Natural killer cell (primary cell): Measurements from ENCODE around the gene APOL4. TPM values are rescaled to one million over a fixed set of nuclear protein-coding genes. Genes with fewer than 3 reads are reported as not detected.

Source experiments
- ATAC-seq, 3 donors: fragments of 150-1000 bp in 2 of 3; fragments of 200-7000 bp in 1 of 3; cut with Tn5 transposase; 1 replicate in 1 of 3; 2 replicates in 2 of 3; pipeline ENCODE4 v1.10.0; 2021; ENCODE audit warnings: mild to moderate bottlenecking in 2 of 3, moderate library complexity in 2 of 3
- DNase-seq, 2 donors: peaks; one replicate each; pipeline versions ENCODE4 v3.0.0 to v3.0.0-alpha.2; 2013 to 2021; ENCODE audit warnings: mixed read lengths in 1 of 2
- H3K27ac ChIP-seq: one replicate; pipeline ENCODE4 v1.5.1; 2013; ENCODE audit warnings: mild to moderate bottlenecking, low read length
- H3K27me3 ChIP-seq: one replicate; pipeline ENCODE4 v1.6.1; 2013; ENCODE audit warnings: low read length; ENCODE audit not compliant: control insufficient read depth, insufficient read depth
- H3K36me3 ChIP-seq: one replicate; pipeline ENCODE4 v1.6.1; 2013; ENCODE audit warnings: low read length; ENCODE audit not compliant: control insufficient read depth, insufficient read depth
- H3K4me1 ChIP-seq: one replicate; pipeline ENCODE4 v1.6.1; 2013; ENCODE audit warnings: low read length; ENCODE audit not compliant: control insufficient read depth, insufficient read depth
- H3K4me3 ChIP-seq: one replicate; pipeline ENCODE4 v1.5.1; 2013; ENCODE audit warnings: low read length
- H3K9me3 ChIP-seq: one replicate; pipeline ENCODE4 v1.6.1; 2013; ENCODE audit warnings: low read length; ENCODE audit not compliant: control insufficient read depth, insufficient read depth
- H3K27ac Mint-ChIP-seq, 2 donors: one replicate each; pipeline ENCODE4 v1.8.0; 2022; ENCODE audit warnings: mild to moderate bottlenecking in 2 of 2, mixed read lengths in 2 of 2, moderate library complexity in 1 of 2
- H3K27me3 Mint-ChIP-seq, 2 donors: one replicate each; pipeline ENCODE4 v1.8.0; 2022; ENCODE audit warnings: low read depth in 2 of 2, mixed read lengths in 2 of 2
- H3K36me3 Mint-ChIP-seq: one replicate; pipeline ENCODE4 v1.8.0; 2022; ENCODE audit warnings: mixed read lengths
- H3K4me1 Mint-ChIP-seq, 2 donors: one replicate each; pipeline ENCODE4 v1.8.0; 2022; ENCODE audit warnings: mixed read lengths in 2 of 2
- H3K4me3 Mint-ChIP-seq: one replicate; pipeline ENCODE4 v1.8.0; 2022; ENCODE audit warnings: mild to moderate bottlenecking, moderate library complexity, mixed read lengths
- H3K9me3 Mint-ChIP-seq, 2 donors: one replicate each; pipeline ENCODE4 v1.8.0; 2022; ENCODE audit warnings: mixed read lengths in 2 of 2
- WGBS: methylation state at CpG from one replicate; pipeline ENCODE4 v1.1.7; 2013; ENCODE audit warnings: missing lambda C conversion rate; ENCODE audit not compliant: insufficient coverage; 5-methylcytosine and 5-hydroxymethylcytosine counted together
- intact Hi-C: fragments of 100-400 bp; cut with micrococcal nuclease; formaldehyde crosslinking; loops from one replicate; pipeline ENCODE4 v1.14.2; 2022
- total RNA-seq, 4 donors: library from RNA; stranded (reverse); fragments of 120-200 nt in 1 of 4; gene quantifications; one replicate each; pipeline versions ENCODE4 v1.2.3 to v1.2.4, GENCODE V29; 2013 to 2022
- TF ChIP-seq, protein P1 (sequence below): fragments of 200-600 bp; IDR thresholded peaks from one replicate; pipeline ENCODE4 v1.8.0; 2022; ENCODE audit warnings: antibody characterized with exemption

The APOL4 gene
- total RNA-seq, 3 donors from 2014 or later (not counting 1 experiment from before 2014, with no cell fraction given): 0.70 TPM; not detected in 2

DNA sequence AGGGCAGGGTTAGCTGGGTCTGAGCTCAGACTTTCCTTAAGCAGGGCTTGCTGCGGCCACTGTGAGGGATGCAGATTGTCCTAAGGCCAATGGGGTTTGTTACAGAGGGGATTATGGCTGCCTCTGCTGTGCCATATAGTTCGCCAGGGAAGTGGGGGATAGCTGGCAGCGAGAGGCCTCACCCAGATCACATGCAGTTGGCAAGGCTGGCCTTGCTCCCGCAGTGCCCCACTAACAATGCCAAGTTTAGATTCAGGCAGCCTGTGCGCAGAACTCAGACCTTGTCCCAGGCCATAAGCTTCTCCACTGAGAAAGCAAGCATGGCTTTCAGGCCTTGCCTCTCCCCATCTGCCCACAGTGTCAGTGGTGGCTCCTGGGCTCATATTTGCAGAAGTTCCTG is 42.4 kb upstream of the APOL4 start:
- H3K36me3 ChIP-seq: no peaks in the 10 kb centered on the region
- H3K27me3 ChIP-seq: no peaks in the 10 kb centered on the region
- peaks cover 10% of the 10 kb centered on the region for H3K4me1 ChIP-seq
- WGBS: 97% methylated on average over 5 of the region's 5 CpGs
- no peak overlapping the region for H3K27ac Mint-ChIP-seq
- DNase-seq (no peak), ATAC-seq (no peak)
- peaks cover 0 to 3% of the 10 kb centered on the region in 2 donors for H3K27me3 Mint-ChIP-seq
- H3K27ac ChIP-seq: no peak overlapping the region
- peaks cover 0 to 3% of the 10 kb centered on the region in 2 donors for H3K9me3 Mint-ChIP-seq
- no peak overlapping the region for H3K4me3 Mint-ChIP-seq
- peaks cover 12% of the 10 kb centered on the region in 2 donors for H3K4me1 Mint-ChIP-seq
- intact Hi-C loops: no loop called here
- H3K9me3 ChIP-seq: no peaks in the 10 kb centered on the region
- H3K4me3 ChIP-seq: no peak overlapping the region
- no peaks in the 10 kb centered on the region for H3K36me3 Mint-ChIP-seq
- TF ChIP-seq, protein P1, sequence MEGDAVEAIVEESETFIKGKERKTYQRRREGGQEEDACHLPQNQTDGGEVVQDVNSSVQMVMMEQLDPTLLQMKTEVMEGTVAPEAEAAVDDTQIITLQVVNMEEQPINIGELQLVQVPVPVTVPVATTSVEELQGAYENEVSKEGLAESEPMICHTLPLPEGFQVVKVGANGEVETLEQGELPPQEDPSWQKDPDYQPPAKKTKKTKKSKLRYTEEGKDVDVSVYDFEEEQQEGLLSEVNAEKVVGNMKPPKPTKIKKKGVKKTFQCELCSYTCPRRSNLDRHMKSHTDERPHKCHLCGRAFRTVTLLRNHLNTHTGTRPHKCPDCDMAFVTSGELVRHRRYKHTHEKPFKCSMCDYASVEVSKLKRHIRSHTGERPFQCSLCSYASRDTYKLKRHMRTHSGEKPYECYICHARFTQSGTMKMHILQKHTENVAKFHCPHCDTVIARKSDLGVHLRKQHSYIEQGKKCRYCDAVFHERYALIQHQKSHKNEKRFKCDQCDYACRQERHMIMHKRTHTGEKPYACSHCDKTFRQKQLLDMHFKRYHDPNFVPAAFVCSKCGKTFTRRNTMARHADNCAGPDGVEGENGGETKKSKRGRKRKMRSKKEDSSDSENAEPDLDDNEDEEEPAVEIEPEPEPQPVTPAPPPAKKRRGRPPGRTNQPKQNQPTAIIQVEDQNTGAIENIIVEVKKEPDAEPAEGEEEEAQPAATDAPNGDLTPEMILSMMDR: no peak

DNA sequence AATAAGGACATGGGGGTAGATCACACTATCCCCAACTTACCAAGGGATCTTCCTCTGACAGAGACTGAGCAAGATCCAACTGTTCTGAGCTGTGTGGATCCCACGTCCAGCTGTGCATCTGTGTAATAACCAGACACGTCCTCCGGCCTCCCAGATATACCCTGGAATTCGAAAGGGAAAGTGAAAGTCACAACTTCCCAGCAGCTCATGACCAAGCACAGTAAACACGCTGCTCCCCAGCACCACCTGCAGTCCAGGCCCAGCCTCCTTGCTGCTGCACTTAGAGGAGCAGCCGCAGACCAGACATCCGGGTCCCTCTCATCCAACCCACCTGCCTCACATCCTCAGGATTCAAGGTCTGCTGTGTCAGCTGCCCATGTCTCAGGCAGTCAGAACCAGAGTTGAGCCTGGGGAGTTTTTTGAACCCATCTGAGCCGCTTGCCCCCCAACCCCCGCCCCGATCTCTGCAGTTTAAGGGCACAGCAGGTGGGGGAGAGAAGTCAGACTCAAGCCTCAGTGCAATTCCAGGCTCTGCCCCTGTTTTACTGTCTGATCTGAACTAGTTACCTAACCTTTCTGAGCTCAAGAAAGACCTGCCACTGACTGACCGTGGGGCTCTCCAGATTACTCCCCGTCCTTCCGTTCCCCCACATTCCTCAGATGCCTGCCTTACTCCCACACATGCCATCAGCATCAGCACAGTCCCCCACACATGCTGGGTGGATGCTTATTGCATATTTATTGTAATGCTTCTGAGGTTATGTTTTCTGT is 38.0 kb upstream of the APOL4 start, which contains the start of gene APOL2:
TSS of gene APOL2 (minus strand) at position 127 of the 771 bp plus-strand sequence. CDS start 6,365 bp downstream, outside the sequence.
- H3K36me3 ChIP-seq: peaks cover 16% of the 10 kb centered on the region
- no peaks in the 10 kb centered on the region for H3K27me3 ChIP-seq
- TF ChIP-seq, protein P1: peak; percentile 57
- ATAC-seq (peak; percentile 94 to 98 (median 95)), DNase-seq (peak; percentile 74 to 93)
- intact Hi-C loops: loop anchor here (5.0 kb wide), 2 partner anchors 38 to 77 kb away; partner anchors contain the start of gene APOL3
- H3K27ac ChIP-seq: peak within 1 kb of the TSS; percentile 95
- Mint-ChIP-seq H3K9me3 (peaks cover 0 to 3% of the 10 kb centered on the region in 2 donors), H3K27me3 (no peaks in the 10 kb centered on the region), H3K4me3 (peak within 1 kb of the TSS; percentile 99), H3K36me3 (peaks cover 11% of the 10 kb centered on the region), H3K27ac (peak within 1 kb of the TSS; percentile 98), H3K4me1 (peaks cover 49 to 52% of the 10 kb centered on the region in 2 donors)
- H3K9me3 ChIP-seq: no peaks in the 10 kb centered on the region
- H3K4me1 ChIP-seq: peaks cover 43% of the 10 kb centered on the region
- peak within 1 kb of the TSS; percentile 99 for H3K4me3 ChIP-seq
- WGBS: 27% methylated on average over 13 of the region's 13 CpGs

DNA sequence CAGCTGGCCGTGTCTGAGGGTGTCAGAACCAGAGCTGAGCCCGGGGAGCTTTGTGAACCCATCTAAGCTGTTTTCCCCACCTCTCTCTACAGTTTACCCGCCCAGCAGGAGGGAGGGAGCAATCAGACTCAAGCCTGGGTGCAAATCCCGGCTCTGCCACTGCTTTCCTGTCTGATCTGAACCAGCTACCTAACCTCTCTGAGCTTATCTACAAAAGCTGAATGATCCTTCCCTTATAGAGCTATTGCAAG is 37.5 kb upstream of the APOL4 start:
- H3K4me3 Mint-ChIP-seq: peak overlapping the region; percentile 99
- intact Hi-C loops: loop anchor here (5.0 kb wide), 2 partner anchors 38 to 77 kb away; partner anchors contain the start of gene APOL3
- H3K36me3 Mint-ChIP-seq: peaks cover 11% of the 10 kb centered on the region
- 0% methylated on average over 4 of the region's 4 CpGs for WGBS
- peaks cover 43% of the 10 kb centered on the region for H3K4me1 ChIP-seq
- H3K4me3 ChIP-seq: peak overlapping the region; percentile 99
- peak overlapping the region; percentile 98 for H3K27ac Mint-ChIP-seq
- ATAC-seq (peak in 2 of 3 donors; percentile 15 to 20), DNase-seq (no peak)
- no peaks in the 10 kb centered on the region for H3K27me3 ChIP-seq
- peak overlapping the region; percentile 95 for H3K27ac ChIP-seq
- H3K9me3 ChIP-seq: no peaks in the 10 kb centered on the region
- H3K36me3 ChIP-seq: peaks cover 21% of the 10 kb centered on the region
- peaks cover 54 to 57% of the 10 kb centered on the region in 2 donors for H3K4me1 Mint-ChIP-seq
- H3K27me3 Mint-ChIP-seq: no peaks in the 10 kb centered on the region
- peaks cover 0 to 3% of the 10 kb centered on the region in 2 donors for H3K9me3 Mint-ChIP-seq
- TF ChIP-seq, protein P1: no peak
